ENCODE measurements around the gene IZUMO1. TPM values are rescaled to one million over a fixed set of nuclear protein-coding genes. Genes with fewer than 3 reads are reported as not detected.

The IZUMO1 gene
- total and polyA plus RNA-seq, 2 donors (not counting 3 experiments of a cell fraction or from before 2014, with no cell fraction given), result 0.18 to 1.2 TPM

GRCh38 chr19:48779636-48780035, 32.9 kb upstream of the IZUMO1 start:
- ChIA-PET POLR2A (no interaction called here), CTCF (interaction anchor here (1.4 to 2.8 kb wide), 3 partner anchors 8 to 191 kb away, joined by 6 to 9 read pairs (median 8); no protein-coding TSS in a partner anchor)
- Histone ChIP-seq H4K20me1 (replicated peaks; ENCODE audit: control insufficient read depth, extremely low read depth, insufficient read depth, low read length) (no peaks in the 10 kb centered on the region), H3K9me1 (replicated peaks; ENCODE audit: control insufficient read depth, extremely low read depth, insufficient read depth, low read length) (no peaks in the 10 kb centered on the region), H3K4me2 (ENCODE audit: insufficient read depth, low read length) (no peak overlapping the region), H3K4me3 (replicated peaks in 1 of 3; ENCODE audit: insufficient read depth in 1 of 3, low read depth in 1 of 3, low read length in 3 of 3) (no peak overlapping the region), H3K27me3 (ENCODE audit: control insufficient read depth in 2 of 2, insufficient read depth in 2 of 2, low read length in 2 of 2) (no peaks in the 10 kb centered on the region), H3K9me3 (replicated peaks; ENCODE audit: control insufficient read depth, insufficient read depth, low read length) (no peaks in the 10 kb centered on the region), H3K27ac (ENCODE audit: insufficient read depth, low read depth, low read length) (no peak overlapping the region), H3K79me2 (ENCODE audit: control insufficient read depth, insufficient read depth, low read length) (no peaks in the 10 kb centered on the region), H3K36me3 (ENCODE audit: control insufficient read depth in 2 of 2, extremely low read depth in 1 of 2, insufficient read depth in 2 of 2, low read length in 2 of 2) (no peaks in the 10 kb centered on the region), H3K9ac (replicated peaks; ENCODE audit: extremely low read depth, insufficient read depth, low read length) (no peak overlapping the region), H2AFZ (ENCODE audit: low read depth, low read length) (no peak overlapping the region), H3K4me1 (ENCODE audit: control insufficient read depth, extremely low read depth, insufficient read depth, low read length) (peaks cover 9% of the 10 kb centered on the region)
- DNase-seq (ENCODE audit: low read depth, low spot score), result no peak
- dilution Hi-C loops (cut with MboI; ENCODE audit: extremely low pct_ligation_motif_present, low sequenced_read_pairs), result no loop called here
- intact Hi-C loops (cut with micrococcal nuclease), result loop anchor here (2.0 kb wide), 1 partner anchor 39 kb away; the partner anchor contains the start of gene RASIP1
- no peak for FAIRE-seq
- no TSS peak for BruUV-seq (replicated peaks)
- TF ChIP-seq CTCF (IDR thresholded peaks at IDR 0.05; ENCODE audit: extremely low read depth in 1 of 2, insufficient read depth in 1 of 2, low read depth in 1 of 2, low read length in 2 of 2) (no peak), EZH2 (IDR thresholded peaks at IDR 0.05; ENCODE audit: borderline replicate concordance, low read depth, low read length, severe bottlenecking) (no peak), GATA2 (IDR thresholded peaks at IDR 0.05; ENCODE audit: insufficient read depth, insufficient read length, low read depth, low read length) (no peak), FOS (IDR thresholded peaks at IDR 0.05; ENCODE audit: borderline replicate concordance, insufficient read depth, low read length) (no peak), MYC (IDR thresholded peaks at IDR 0.05; ENCODE audit: low read depth, low read length) (no peak), POLR2A (IDR thresholded peaks at IDR 0.05; ENCODE audit: low read depth, low read length) (no peak)

- DNase-seq (ENCODE audit: low read depth, low spot score) (no peak), FAIRE-seq (no peak)
- H3K9me1 ChIP-seq (replicated peaks; ENCODE audit: control insufficient read depth, extremely low read depth, insufficient read depth, low read length), result no peaks in the 10 kb centered on the region
- H3K27ac ChIP-seq (ENCODE audit: insufficient read depth, low read depth, low read length), result no peak overlapping the region
- no peaks in the 10 kb centered on the region for H3K79me2 ChIP-seq (ENCODE audit: control insufficient read depth, insufficient read depth, low read length)
- H3K9me3 ChIP-seq (replicated peaks; ENCODE audit: control insufficient read depth, insufficient read depth, low read length), result no peaks in the 10 kb centered on the region
- H3K27me3 ChIP-seq (ENCODE audit: control insufficient read depth in 2 of 2, insufficient read depth in 2 of 2, low read length in 2 of 2), result no peaks in the 10 kb centered on the region
- no peaks in the 10 kb centered on the region for H3K36me3 ChIP-seq (ENCODE audit: control insufficient read depth in 2 of 2, extremely low read depth in 1 of 2, insufficient read depth in 2 of 2, low read length in 2 of 2)
- dilution Hi-C loops (cut with MboI; ENCODE audit: extremely low pct_ligation_motif_present, low sequenced_read_pairs) (no loop called here), intact Hi-C loops (cut with micrococcal nuclease) (no loop called here)
- no TSS peak for BruUV-seq (replicated peaks)
- TF ChIP-seq CTCF (IDR thresholded peaks at IDR 0.05; ENCODE audit: extremely low read depth in 1 of 2, insufficient read depth in 1 of 2, low read depth in 1 of 2, low read length in 2 of 2), result no peak
- TF ChIP-seq MAX (IDR thresholded peaks at IDR 0.05; ENCODE audit: insufficient read depth, insufficient read length), result no peak
- no peak for TF ChIP-seq GATA2 (IDR thresholded peaks at IDR 0.05; ENCODE audit: insufficient read depth, insufficient read length, low read depth, low read length)
- TF ChIP-seq FOS (IDR thresholded peaks at IDR 0.05; ENCODE audit: borderline replicate concordance, insufficient read depth, low read length), result no peak
- TF ChIP-seq EZH2 (IDR thresholded peaks at IDR 0.05; ENCODE audit: borderline replicate concordance, low read depth, low read length, severe bottlenecking), result no peak
- TF ChIP-seq MYC (IDR thresholded peaks at IDR 0.05; ENCODE audit: low read depth, low read length), result no peak
- no peaks in the 10 kb centered on the region for H4K20me1 ChIP-seq (replicated peaks; ENCODE audit: control insufficient read depth, extremely low read depth, insufficient read depth, low read length)
- H3K4me1 ChIP-seq (ENCODE audit: control insufficient read depth, extremely low read depth, insufficient read depth, low read length), result peaks cover 9% of the 10 kb centered on the region
- CTCF ChIA-PET, result interaction anchor here (1.0 kb wide), 1 partner anchor 10 kb away, joined by 3 read pairs; no protein-coding TSS in a partner anchor
- no peak overlapping the region for H3K4me2 ChIP-seq (ENCODE audit: insufficient read depth, low read length)
- H3K9ac ChIP-seq (replicated peaks; ENCODE audit: extremely low read depth, insufficient read depth, low read length), result no peak overlapping the region
- POLR2A ChIA-PET, result no interaction called here
- H3K4me3 ChIP-seq (replicated peaks in 1 of 3; ENCODE audit: insufficient read depth in 1 of 3, low read depth in 1 of 3, low read length in 3 of 3), result no peak overlapping the region
- no peak overlapping the region for H2AFZ ChIP-seq (ENCODE audit: low read depth, low read length)
Measured at GRCh38 chr19:48777720-48778119, 31.0 kb upstream of the IZUMO1 start.

All from endothelial cell of umbilical vein (primary cell).